ENCODE data around the gene SORCS2.

The SORCS2 gene

DNA sequence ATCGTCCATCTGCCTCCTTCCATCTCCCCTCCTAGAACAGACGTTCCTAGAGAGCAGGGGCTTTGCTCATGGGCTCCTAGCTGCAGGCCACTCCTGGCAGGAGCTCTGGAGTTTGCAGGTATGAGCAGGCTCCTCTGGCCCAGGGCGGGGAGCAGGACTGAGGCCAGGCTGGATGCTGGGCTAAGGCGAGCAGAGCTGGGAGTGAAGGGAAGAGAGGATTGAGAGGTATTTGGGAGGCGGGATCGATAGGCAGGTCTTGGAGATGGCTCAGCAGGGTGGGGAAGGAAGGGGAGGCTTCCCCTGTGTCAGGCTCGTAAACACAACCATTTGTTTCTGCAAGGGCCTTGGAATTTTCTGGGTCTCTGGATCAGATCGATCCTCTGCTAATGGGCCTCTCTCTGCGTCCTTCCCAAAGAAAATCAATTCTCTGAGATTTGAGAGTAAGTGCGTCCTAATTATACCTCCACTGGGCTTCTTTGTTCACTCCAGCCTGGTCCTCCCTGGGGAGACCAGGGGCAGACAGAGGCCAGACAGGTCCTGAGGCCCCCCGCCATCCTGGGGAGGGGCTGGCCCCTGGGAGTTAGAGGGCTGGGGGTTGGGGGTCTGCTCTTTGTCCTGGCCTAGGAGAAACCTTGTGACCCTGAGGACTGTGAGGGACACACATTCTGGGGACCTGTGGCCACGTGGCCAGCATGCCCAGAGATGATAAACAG is 337.2 kb downstream of the SORCS2 start:
- TF ChIP-seq, protein P1, sequence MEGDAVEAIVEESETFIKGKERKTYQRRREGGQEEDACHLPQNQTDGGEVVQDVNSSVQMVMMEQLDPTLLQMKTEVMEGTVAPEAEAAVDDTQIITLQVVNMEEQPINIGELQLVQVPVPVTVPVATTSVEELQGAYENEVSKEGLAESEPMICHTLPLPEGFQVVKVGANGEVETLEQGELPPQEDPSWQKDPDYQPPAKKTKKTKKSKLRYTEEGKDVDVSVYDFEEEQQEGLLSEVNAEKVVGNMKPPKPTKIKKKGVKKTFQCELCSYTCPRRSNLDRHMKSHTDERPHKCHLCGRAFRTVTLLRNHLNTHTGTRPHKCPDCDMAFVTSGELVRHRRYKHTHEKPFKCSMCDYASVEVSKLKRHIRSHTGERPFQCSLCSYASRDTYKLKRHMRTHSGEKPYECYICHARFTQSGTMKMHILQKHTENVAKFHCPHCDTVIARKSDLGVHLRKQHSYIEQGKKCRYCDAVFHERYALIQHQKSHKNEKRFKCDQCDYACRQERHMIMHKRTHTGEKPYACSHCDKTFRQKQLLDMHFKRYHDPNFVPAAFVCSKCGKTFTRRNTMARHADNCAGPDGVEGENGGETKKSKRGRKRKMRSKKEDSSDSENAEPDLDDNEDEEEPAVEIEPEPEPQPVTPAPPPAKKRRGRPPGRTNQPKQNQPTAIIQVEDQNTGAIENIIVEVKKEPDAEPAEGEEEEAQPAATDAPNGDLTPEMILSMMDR (IDR thresholded peaks at IDR 0.05; ENCODE audit: insufficient read depth, low read length, missing control alignments) = no peak
- DNase-seq (ENCODE audit: low read depth, low spot score) = no peak
- H3K4me3 ChIP-seq (ENCODE audit: low read depth, low read length) = no peak overlapping the region
- POLR2A ChIA-PET = no interaction called here
- CTCF ChIA-PET = no interaction called here

DNA sequence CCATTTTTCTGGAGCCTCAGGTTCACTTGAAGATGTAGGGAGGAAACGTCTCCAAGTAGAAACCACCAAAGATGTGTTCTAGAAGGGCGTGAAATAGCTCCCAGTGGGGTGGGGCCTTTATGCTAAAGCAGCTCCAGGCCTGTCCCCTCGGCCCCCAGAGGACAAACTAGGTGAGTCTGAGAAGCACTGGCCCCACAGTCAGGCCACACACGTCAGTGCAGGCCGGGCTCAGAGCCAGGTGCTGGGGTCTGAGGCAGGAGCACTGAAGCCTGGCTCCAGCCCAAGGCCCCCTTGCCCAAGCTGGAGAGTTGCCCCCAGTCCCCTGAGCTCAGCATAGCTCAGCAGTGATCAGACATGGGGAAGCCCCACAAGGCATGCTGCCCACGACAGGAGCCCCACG is 337.7 kb downstream of the SORCS2 start:
- CTCF ChIA-PET = no interaction called here

GRCh38 chr4:7530932-7531639 is 338.7 kb downstream of the SORCS2 start:
- DNase-seq (ENCODE audit: low read depth, low spot score) = no peak
- TF ChIP-seq, protein P1 (IDR thresholded peaks at IDR 0.05; ENCODE audit: insufficient read depth, low read length, missing control alignments) = no peak
- CTCF ChIA-PET = interaction anchor here (1.0 kb wide), 1 partner anchor 11 kb away, joined by 4 read pairs; no protein-coding TSS in a partner anchor
- no peak overlapping the region for H3K4me3 ChIP-seq (ENCODE audit: low read depth, low read length)
- POLR2A ChIA-PET = no interaction called here

More for the DNA sequence above, 337.7 kb downstream of the SORCS2 start:
- no peak overlapping the region for H3K4me3 ChIP-seq (ENCODE audit: low read depth, low read length)
- no peak for DNase-seq (ENCODE audit: low read depth, low spot score)
- POLR2A ChIA-PET = no interaction called here
- TF ChIP-seq, protein P1 (IDR thresholded peaks at IDR 0.05; ENCODE audit: insufficient read depth, low read length, missing control alignments) = no peak

GRCh38 chr4:7531640-7531994 is 339.3 kb downstream of the SORCS2 start:
- POLR2A ChIA-PET = no interaction called here
- CTCF ChIA-PET = interaction anchor here (1.0 kb wide), 1 partner anchor 10 kb away, joined by 4 read pairs; no protein-coding TSS in a partner anchor

GRCh38 chr4:7532043-7532442 is 339.7 kb downstream of the SORCS2 start:
- TF ChIP-seq, protein P1 (IDR thresholded peaks at IDR 0.05; ENCODE audit: insufficient read depth, low read length, missing control alignments) = no peak
- DNase-seq (ENCODE audit: low read depth, low spot score) = no peak
- ChIA-PET CTCF (interaction anchor here (1.0 kb wide), 1 partner anchor 10 kb away, joined by 4 read pairs; no protein-coding TSS in a partner anchor), POLR2A (no interaction called here)
- no peak overlapping the region for H3K4me3 ChIP-seq (ENCODE audit: low read depth, low read length)

More at GRCh38 chr4:7531640-7531994, 339.3 kb downstream of the SORCS2 start:
- no peak overlapping the region for H3K4me3 ChIP-seq (ENCODE audit: low read depth, low read length)
- TF ChIP-seq, protein P1 (IDR thresholded peaks at IDR 0.05; ENCODE audit: insufficient read depth, low read length, missing control alignments) = no peak
- no peak for DNase-seq (ENCODE audit: low read depth, low spot score)

DNA sequence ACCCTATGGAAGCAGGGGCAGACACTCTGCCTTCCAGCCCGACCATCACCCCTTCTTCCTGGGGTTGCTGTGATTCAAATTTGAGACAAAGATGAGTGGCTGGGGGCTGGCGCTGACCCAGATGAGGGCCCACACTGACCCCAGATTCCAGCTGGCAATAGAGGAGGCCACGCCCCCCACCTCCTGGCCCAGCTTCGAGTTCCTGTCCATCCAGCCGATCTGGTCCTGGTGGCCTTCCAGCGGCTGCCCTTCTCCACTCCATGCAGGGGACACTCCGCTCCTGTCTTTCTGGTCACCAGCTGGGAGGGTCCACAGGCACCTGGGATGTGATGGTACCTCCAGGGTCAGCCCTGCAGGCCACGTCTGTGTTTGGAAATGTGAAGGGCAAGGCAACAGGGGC is 340.9 kb downstream of the SORCS2 start:
- TF ChIP-seq, protein P1 (IDR thresholded peaks at IDR 0.05; ENCODE audit: insufficient read depth, low read length, missing control alignments) = no peak
- ChIA-PET CTCF (no interaction called here), POLR2A (no interaction called here)
- DNase-seq (ENCODE audit: low read depth, low spot score) = no peak
- H3K4me3 ChIP-seq (ENCODE audit: low read depth, low read length) = no peak overlapping the region
